Thyroid gland (tissue), 4 donors: ENCODE measurements around the gene ZC4H2.

Experiments
- CTCF ChIP-seq, 6 experiments: fragments of 200-600 bp in 3 of 6; fragments of 450-650 bp in 3 of 6; sonication (generic) in 3 of 6; IDR thresholded peaks; one replicate each; pipeline ENCODE4 v1.5.1; 2016 to 2019; ENCODE audit warnings: antibody characterized with exemption in 6 of 6, mild to moderate bottlenecking in 2 of 6, inconsistent platforms in 1 of 6, moderate library complexity in 1 of 6
- POLR2A ChIP-seq, 2 donors: fragments of 450-650 bp; IDR thresholded peaks; one replicate each; pipeline ENCODE4 v1.6.1; 2017; ENCODE audit warnings: antibody characterized with exemption in 2 of 2, mild to moderate bottlenecking in 2 of 2, moderate library complexity in 1 of 2

GRCh38 chrX:64975989-64976672 is at the start of gene ZC4H2:
- TF ChIP-seq CTCF (IDR thresholded peaks at IDR 0.05), result no peak
- TF ChIP-seq POLR2A (IDR thresholded peaks at IDR 0.05), result peak in 1 of 2 donors; percentile 25
